Breast epithelium (tissue), 4 donors: ENCODE results near the gene PSME3. TPM values are rescaled to one million over a fixed set of nuclear protein-coding genes. Genes with fewer than 3 reads are reported as not detected.
"Not testable (repeated sequence)": the region's sequence is repeated elsewhere in the genome, so short reads cannot be mapped to it uniquely, and the experiment has no call there.

Experiments
- DNase-seq, 2 donors: peaks; one replicate each; pipeline ENCODE4 v3.0.0-alpha.2; 2019; ENCODE audit warnings: low spot score in 2 of 2
- H3K27ac ChIP-seq, 2 donors: fragments of 200-600 bp; sonication (generic) in 1 of 2; one replicate each; pipeline ENCODE4 v1.5.1; 2016 to 2019; ENCODE audit warnings: mild to moderate bottlenecking in 1 of 2
- H3K27me3 ChIP-seq, 2 donors: fragments of 200-600 bp; sonication (generic) in 1 of 2; one replicate each; pipeline versions ENCODE4 v1.5.1 to v1.6.0; 2017 to 2019; ENCODE audit warnings: control low read depth in 1 of 2, mild to moderate bottlenecking in 1 of 2
- H3K36me3 ChIP-seq: fragments of 200-600 bp; one replicate; pipeline ENCODE4 v1.5.1; 2019
- H3K4me1 ChIP-seq, 2 donors: fragments of 200-600 bp; sonication (generic); one replicate each; pipeline ENCODE4 v1.5.1; 2016 to 2019; ENCODE audit warnings: control low read depth in 1 of 2
- H3K4me3 ChIP-seq, 3 donors: fragments of 200-600 bp; sonication (generic); 1 replicate in 2 of 3; 2 replicates in 1 of 3; pipeline ENCODE4 v1.5.1; 2016 to 2019; ENCODE audit warnings: mild to moderate bottlenecking in 3 of 3, moderate library complexity in 2 of 3
- H3K9me3 ChIP-seq, 2 donors: fragments of 200-600 bp; sonication (generic) in 1 of 2; one replicate each; pipeline ENCODE4 v1.5.1; 2016 to 2019; ENCODE audit warnings: control low read depth in 1 of 2
- POLR2A ChIP-seq: fragments of 450-650 bp; IDR thresholded peaks from one replicate; pipeline ENCODE4 v1.6.1; 2016; ENCODE audit warnings: antibody characterized with exemption, mild to moderate bottlenecking, moderate library complexity
- POLR2AphosphoS5 ChIP-seq, 3 donors: sonication (generic); formaldehyde crosslinking; IDR thresholded peaks; one replicate each; pipeline ENCODE4 v1.6.1; 2017; ENCODE audit warnings: antibody characterized with exemption in 3 of 3
- intact Hi-C: fragments of 100-400 bp; cut with DNase I; formaldehyde crosslinking; loops from one replicate; pipeline ENCODE4 v1.15.1; 2023; ENCODE audit warnings: low total_unique reads
- total RNA-seq, 3 donors: library from RNA; depleted of rRNA; stranded (reverse); fragments of >200 nt; gene quantifications; one replicate each; pipeline ENCODE4 v1.1.0, GENCODE V29; 2016
- TF ChIP-seq, protein P1 (sequence below), 3 donors: fragments of 450-650 bp; IDR thresholded peaks; one replicate each; pipeline ENCODE4 v1.5.1; 2016 to 2017; ENCODE audit warnings: antibody characterized with exemption in 3 of 3, mild to moderate bottlenecking in 3 of 3, moderate library complexity in 3 of 3

Gene PSME3
- total RNA-seq, 3 donors from 2014 or later = 59.3 to 74.7 (median 73.9) TPM

DNA sequence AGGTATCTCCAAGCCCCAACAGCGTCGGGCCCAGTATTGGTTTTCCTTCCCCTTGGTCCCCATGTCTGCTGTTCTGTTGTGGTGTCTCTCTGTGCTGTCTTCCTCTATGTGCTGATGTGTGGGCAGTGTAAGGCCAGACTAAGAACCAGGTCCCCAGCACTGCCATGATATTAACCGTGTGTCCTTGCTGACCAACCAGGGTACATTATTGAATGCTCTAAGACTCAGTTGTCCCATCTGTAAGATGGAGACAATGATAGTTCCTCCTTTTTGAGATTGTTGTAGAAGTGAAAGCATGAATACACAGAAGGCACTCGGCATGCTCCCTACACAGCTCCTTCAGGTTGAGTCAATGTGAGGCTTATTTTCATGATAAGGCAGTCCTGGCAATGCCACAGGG is 38.5 kb downstream of the PSME3 start:
- no peaks in the 10 kb centered on the region for H3K36me3 ChIP-seq
- H3K27ac ChIP-seq = no peak overlapping the region
- no peaks in the 10 kb centered on the region for H3K4me1 ChIP-seq
- H3K4me3 ChIP-seq = no peak overlapping the region
- no peak for DNase-seq
- no peak for TF ChIP-seq POLR2AphosphoS5 (IDR thresholded peaks at IDR 0.05)
- no peak for TF ChIP-seq POLR2A
- TF ChIP-seq, protein P1, sequence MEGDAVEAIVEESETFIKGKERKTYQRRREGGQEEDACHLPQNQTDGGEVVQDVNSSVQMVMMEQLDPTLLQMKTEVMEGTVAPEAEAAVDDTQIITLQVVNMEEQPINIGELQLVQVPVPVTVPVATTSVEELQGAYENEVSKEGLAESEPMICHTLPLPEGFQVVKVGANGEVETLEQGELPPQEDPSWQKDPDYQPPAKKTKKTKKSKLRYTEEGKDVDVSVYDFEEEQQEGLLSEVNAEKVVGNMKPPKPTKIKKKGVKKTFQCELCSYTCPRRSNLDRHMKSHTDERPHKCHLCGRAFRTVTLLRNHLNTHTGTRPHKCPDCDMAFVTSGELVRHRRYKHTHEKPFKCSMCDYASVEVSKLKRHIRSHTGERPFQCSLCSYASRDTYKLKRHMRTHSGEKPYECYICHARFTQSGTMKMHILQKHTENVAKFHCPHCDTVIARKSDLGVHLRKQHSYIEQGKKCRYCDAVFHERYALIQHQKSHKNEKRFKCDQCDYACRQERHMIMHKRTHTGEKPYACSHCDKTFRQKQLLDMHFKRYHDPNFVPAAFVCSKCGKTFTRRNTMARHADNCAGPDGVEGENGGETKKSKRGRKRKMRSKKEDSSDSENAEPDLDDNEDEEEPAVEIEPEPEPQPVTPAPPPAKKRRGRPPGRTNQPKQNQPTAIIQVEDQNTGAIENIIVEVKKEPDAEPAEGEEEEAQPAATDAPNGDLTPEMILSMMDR (IDR thresholded peaks at IDR 0.05) = no peak
- no peaks in the 10 kb centered on the region for H3K27me3 ChIP-seq
- intact Hi-C loops = no loop called here
- no peaks in the 10 kb centered on the region for H3K9me3 ChIP-seq

DNA sequence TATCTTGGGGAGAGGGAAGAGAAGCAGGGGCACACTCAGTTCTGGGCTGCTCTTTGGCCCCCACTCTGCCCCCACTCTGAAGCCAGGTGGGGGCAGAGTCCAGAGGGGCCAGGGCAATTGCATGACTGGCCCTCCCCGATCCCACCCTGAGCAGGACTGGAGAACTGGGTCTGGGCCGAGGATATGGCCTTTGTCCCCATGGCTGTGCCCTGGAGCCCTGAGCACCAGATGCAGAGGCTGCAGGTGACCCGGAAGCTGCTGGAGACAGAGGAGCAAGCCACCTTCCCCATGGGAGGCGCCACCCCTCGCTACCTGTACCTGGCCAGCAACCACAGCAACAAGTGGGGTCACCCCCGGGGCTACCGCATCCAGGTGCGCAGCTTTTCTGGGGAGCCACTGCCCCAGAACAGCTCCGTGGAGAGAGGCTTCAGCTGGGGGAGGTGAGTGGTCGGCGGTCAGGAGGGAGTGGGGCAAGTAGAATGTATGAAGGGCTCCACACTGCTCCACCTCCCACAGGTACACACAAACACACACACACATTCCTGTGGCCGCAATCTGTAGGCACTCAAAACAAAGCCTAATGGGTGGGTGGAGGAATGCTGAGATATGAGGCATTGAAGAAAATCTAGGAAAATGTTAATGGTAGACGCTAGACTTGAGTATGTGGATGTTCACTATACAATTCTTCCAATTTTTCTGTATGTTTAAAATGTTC is 39.2 kb downstream of the PSME3 start:
- Histone ChIP-seq H3K36me3 (no peaks in the 10 kb centered on the region), H3K27me3 (no peaks in the 10 kb centered on the region), H3K4me3 (no peak overlapping the region), H3K4me1 (no peaks in the 10 kb centered on the region), H3K27ac (no peak overlapping the region), H3K9me3 (no peaks in the 10 kb centered on the region)
- TF ChIP-seq POLR2A = no peak
- TF ChIP-seq, protein P1 (IDR thresholded peaks at IDR 0.05) = no peak
- TF ChIP-seq POLR2AphosphoS5 (IDR thresholded peaks at IDR 0.05) = no peak
- intact Hi-C loops = no loop called here
- no peak for DNase-seq

DNA sequence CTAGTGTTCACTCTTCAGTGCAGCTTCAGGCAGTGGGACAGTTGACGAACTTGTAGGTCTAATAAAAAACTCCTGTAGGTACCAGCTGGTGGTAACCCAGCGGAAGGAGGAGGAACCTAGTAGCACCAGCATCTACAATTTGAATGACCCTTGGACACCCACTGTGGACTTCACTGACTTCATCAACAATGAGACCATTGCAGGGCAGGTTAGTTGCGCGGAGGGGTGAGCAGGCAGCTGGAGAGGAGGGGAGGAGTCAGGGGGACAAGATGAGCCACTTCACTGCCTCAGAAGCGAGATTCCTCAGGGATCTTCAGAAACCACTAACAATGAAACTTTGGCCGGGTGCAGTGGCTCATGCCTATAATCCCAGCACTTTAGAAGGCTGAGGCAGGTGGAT is 40.1 kb downstream of the PSME3 start:
- Histone ChIP-seq H3K4me1 (no peaks in the 10 kb centered on the region), H3K36me3 (no peaks in the 10 kb centered on the region), H3K4me3 (no peak overlapping the region), H3K27ac (no peak overlapping the region), H3K9me3 (no peaks in the 10 kb centered on the region), H3K27me3 (no peaks in the 10 kb centered on the region)
- DNase-seq = no peak
- no peak for TF ChIP-seq POLR2AphosphoS5 (IDR thresholded peaks at IDR 0.05)
- TF ChIP-seq, protein P1 (IDR thresholded peaks at IDR 0.05) = no peak
- TF ChIP-seq POLR2A = no peak
- intact Hi-C loops = no loop called here

DNA sequence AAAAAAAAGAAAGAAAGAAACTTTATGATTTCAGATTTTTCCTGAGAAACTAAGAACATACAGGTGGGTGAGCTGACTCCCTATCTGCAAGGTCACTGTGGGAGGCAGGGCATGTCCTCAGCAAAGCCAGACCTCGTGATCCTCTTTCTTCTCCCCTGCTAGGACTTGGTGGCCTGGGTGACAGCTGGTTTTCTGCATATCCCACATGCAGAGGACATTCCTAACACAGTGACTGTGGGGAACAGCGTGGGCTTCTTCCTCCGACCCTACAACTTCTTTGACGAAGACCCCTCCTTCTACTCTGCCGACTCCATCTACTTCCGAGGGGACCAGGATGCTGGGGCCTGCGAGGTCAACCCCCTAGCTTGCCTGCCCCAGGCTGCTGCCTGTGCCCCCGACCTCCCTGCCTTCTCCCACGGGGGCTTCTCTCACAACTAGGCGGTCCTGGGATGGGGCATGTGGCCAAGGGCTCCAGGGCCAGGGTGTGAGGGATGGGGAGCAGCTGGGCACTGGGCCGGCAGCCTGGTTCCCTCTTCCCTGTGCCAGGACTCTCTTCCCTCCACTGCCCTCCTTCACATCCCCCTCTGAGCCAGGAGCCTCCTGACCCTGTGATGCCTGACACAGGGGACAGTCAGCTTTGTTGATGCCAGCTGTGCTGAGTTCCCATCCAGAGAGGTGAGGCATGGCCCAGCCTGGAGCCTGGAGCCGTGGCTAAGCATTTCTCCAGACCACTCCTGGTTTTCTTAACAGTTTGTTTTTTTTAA is 40.9 kb downstream of the PSME3 start:
- H3K27ac ChIP-seq, H3K9me3 ChIP-seq, H3K36me3 ChIP-seq, H3K4me1 ChIP-seq, H3K4me3 ChIP-seq, H3K27me3 ChIP-seq, DNase-seq, intact Hi-C loops: not testable (repeated sequence)

DNA sequence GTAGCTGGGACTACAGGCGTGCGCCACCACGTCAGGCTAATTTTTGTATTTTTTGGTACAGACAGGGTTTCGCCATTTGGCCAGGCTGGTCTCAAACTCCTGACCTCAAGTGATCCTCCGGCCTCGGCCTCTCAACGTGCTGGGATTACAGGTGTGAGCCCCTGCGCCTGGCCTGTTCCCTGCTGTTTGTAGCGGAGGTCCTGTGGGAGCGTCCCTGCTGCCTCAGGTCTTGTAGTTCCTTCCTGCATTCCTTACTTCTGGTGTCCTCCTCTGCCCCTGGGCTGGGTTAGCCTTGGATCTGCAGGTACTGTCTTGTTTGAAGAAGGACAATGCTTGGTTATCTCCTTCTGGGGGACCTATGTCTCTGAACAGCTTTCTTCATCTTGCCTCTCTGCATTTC is 43.8 kb downstream of the PSME3 start:
- intact Hi-C loops = no loop called here
- DNase-seq = no peak
- no peak for TF ChIP-seq POLR2AphosphoS5 (IDR thresholded peaks at IDR 0.05)
- TF ChIP-seq POLR2A = no peak
- TF ChIP-seq, protein P1 (IDR thresholded peaks at IDR 0.05) = no peak
- H3K4me1 ChIP-seq = no peaks in the 10 kb centered on the region
- H3K27me3 ChIP-seq = no peaks in the 10 kb centered on the region
- H3K9me3 ChIP-seq = no peaks in the 10 kb centered on the region
- no peaks in the 10 kb centered on the region for H3K36me3 ChIP-seq
- H3K4me3 ChIP-seq = no peak overlapping the region
- H3K27ac ChIP-seq = no peak overlapping the region
